Stomach (tissue), 4 donors: ENCODE data around the gene GBE1.

Source experiments
- POLR2A ChIP-seq, 4 donors: fragments of 450-650 bp; IDR thresholded peaks; one replicate each; pipeline ENCODE4 v1.6.1; 2016; ENCODE audit warnings: antibody characterized with exemption in 4 of 4, control low read depth in 2 of 4, mild to moderate bottlenecking in 1 of 4, moderate library complexity in 1 of 4
- POLR2AphosphoS5 ChIP-seq, 3 donors: sonication (generic); formaldehyde crosslinking; IDR thresholded peaks; one replicate each; pipeline ENCODE4 v1.6.1; 2016; ENCODE audit warnings: antibody characterized with exemption in 3 of 3
- TF ChIP-seq, protein P1 (sequence below), 7 experiments: fragments of 450-650 bp in 4 of 7; fragments of 200-600 bp in 3 of 7; sonication (generic) in 3 of 7; IDR thresholded peaks; one replicate each; pipeline ENCODE4 v1.5.1; 2016 to 2019; ENCODE audit warnings: antibody characterized with exemption in 7 of 7, control low read depth in 2 of 7, mild to moderate bottlenecking in 1 of 7

DNA sequence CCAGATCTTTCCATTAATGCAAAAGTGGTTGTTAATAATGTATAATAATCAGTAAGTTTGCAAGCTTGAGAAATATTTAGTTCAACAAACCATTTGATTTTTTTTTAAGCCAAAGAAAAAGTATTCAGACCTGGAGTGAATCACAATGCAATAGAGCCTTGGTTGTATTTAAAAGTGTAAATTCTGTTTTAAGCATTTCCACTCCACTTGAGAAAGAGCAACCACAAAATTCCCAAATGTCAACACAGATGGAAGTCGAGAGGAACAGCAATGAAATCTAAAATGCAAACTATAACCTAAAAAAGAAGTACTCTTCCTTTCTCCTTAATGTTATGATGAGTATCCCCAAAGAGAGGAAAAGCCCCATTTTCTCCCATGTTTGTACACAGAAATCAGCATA lies 20.2 kb downstream of the GBE1 start:
- TF ChIP-seq POLR2A (IDR thresholded peaks at IDR 0.05), result no peak
- TF ChIP-seq, protein P1, sequence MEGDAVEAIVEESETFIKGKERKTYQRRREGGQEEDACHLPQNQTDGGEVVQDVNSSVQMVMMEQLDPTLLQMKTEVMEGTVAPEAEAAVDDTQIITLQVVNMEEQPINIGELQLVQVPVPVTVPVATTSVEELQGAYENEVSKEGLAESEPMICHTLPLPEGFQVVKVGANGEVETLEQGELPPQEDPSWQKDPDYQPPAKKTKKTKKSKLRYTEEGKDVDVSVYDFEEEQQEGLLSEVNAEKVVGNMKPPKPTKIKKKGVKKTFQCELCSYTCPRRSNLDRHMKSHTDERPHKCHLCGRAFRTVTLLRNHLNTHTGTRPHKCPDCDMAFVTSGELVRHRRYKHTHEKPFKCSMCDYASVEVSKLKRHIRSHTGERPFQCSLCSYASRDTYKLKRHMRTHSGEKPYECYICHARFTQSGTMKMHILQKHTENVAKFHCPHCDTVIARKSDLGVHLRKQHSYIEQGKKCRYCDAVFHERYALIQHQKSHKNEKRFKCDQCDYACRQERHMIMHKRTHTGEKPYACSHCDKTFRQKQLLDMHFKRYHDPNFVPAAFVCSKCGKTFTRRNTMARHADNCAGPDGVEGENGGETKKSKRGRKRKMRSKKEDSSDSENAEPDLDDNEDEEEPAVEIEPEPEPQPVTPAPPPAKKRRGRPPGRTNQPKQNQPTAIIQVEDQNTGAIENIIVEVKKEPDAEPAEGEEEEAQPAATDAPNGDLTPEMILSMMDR (IDR thresholded peaks at IDR 0.05), result no peak
- no peak for TF ChIP-seq POLR2AphosphoS5 (IDR thresholded peaks at IDR 0.05)
